Testis (tissue), 3 donors: ENCODE results near the gene FGFR2. TPM values are rescaled to one million over a fixed set of nuclear protein-coding genes. Genes with fewer than 3 reads are reported as not detected.

Experiments
- DNase-seq: peaks from one replicate; pipeline ENCODE4 v3.0.0-alpha.2; 2019
- H3K27ac ChIP-seq, 2 donors: fragments of 200-600 bp; sonication (generic); one replicate each; pipeline ENCODE4 v1.5.1; 2019
- H3K27me3 ChIP-seq: fragments of 200-600 bp; sonication (generic); one replicate; pipeline ENCODE4 v1.5.1; 2019
- H3K36me3 ChIP-seq: fragments of 200-600 bp; sonication (generic); one replicate; pipeline ENCODE4 v1.5.1; 2017; ENCODE audit warnings: low read depth; ENCODE audit errors: missing control alignments
- H3K4me1 ChIP-seq: fragments of 200-600 bp; sonication (generic); one replicate; pipeline ENCODE4 v1.5.1; 2019
- H3K4me3 ChIP-seq, 2 donors: fragments of 200-600 bp; sonication (generic); one replicate each; pipeline ENCODE4 v1.5.1; 2017 to 2019
- H3K9me3 ChIP-seq: fragments of 200-600 bp; sonication (generic); one replicate; pipeline ENCODE4 v1.5.1; 2017
- CTCF ChIP-seq, 3 experiments: fragments of 450-650 bp in 2 of 3; fragments of 200-600 bp in 1 of 3; sonication (generic) in 1 of 3; IDR thresholded peaks; one replicate each; pipeline ENCODE4 v1.5.1; 2016 to 2019; ENCODE audit warnings: antibody characterized with exemption in 3 of 3, mild to moderate bottlenecking in 2 of 3, moderate library complexity in 1 of 3
- POLR2A ChIP-seq: fragments of 450-650 bp; IDR thresholded peaks from one replicate; pipeline ENCODE4 v1.6.1; 2017; ENCODE audit warnings: antibody characterized with exemption, mild to moderate bottlenecking, moderate library complexity
- WGBS, 2 donors: methylation state at CpG; one replicate each; pipeline ENCODE4 v1.1.5; 2018; 5-methylcytosine and 5-hydroxymethylcytosine counted together
- intact Hi-C: fragments of 100-400 bp; cut with DNase I; formaldehyde crosslinking; loops from one replicate; pipeline ENCODE4 v1.15.1; 2023; ENCODE audit warnings: low total_unique reads
- polyA plus RNA-seq: library from polyadenylated mRNA; stranded (reverse); fragments of 350-450 nt; fragmentation: Illumina TruSeq; extraction: RNeasy Lipid Tissue Mini Kit (QIAGEN cat#74804); gene quantifications from one replicate; pipeline ENCODE4 v1.2.3, GENCODE V29; 2014; ENCODE audit warnings: low read depth, low replicate concordance; ENCODE audit not compliant: insufficient read depth
- total RNA-seq, 2 donors: library from RNA; depleted of rRNA; stranded (reverse); fragments of >200 nt; gene quantifications; one replicate each; pipeline ENCODE4 v1.2.3, GENCODE V29; 2016

FGFR2 gene
- total and polyA plus RNA-seq, 3 donors from 2014 or later, result 23.2 to 28.9 (median 23.4) TPM

- peaks cover 3% of the 10 kb centered on the region for H3K4me1 ChIP-seq
- intact Hi-C loops, result no loop called here
- H3K27me3 ChIP-seq, result no peaks in the 10 kb centered on the region
- H3K9me3 ChIP-seq, result no peaks in the 10 kb centered on the region
- no peaks in the 10 kb centered on the region for H3K36me3 ChIP-seq
- no peak overlapping the region for H3K27ac ChIP-seq
- 85 to 93% methylated on average over 8 of the region's 8 CpGs for WGBS, 2 donors
- DNase-seq, result no peak
- no peak for TF ChIP-seq POLR2A
- no peak for TF ChIP-seq CTCF (IDR thresholded peaks at IDR 0.05)
- no peak overlapping the region for H3K4me3 ChIP-seq
Observed at GRCh38 chr10:121484401-121484800, 113.8 kb downstream of the FGFR2 start.

DNA sequence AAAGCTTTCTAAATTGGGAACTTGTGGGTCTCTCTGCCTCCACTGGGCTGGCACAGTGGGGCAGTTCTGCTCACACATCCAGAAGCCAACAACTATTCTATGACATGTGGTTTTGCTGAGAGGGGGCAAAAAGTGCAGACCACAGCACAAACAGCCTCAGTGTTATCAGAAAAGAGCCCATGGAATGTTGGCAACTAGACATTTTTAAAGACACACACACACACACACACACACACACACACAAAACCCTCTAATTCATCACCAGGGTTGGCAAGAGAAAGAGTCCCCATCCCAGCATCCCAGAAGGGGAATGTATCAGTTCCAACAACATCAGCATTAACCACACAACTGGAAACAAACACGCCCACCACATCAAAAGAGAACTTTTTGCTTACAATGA lies 117.1 kb downstream of the FGFR2 start:
- Histone ChIP-seq H3K4me3 (no peak overlapping the region), H3K27me3 (no peaks in the 10 kb centered on the region), H3K9me3 (no peaks in the 10 kb centered on the region), H3K4me1 (peaks cover 3% of the 10 kb centered on the region), H3K36me3 (no peaks in the 10 kb centered on the region), H3K27ac (no peak overlapping the region)
- no peak for DNase-seq
- intact Hi-C loops, result no loop called here
- 54 to 82% methylated on average over 1 of the region's 1 CpG for WGBS, 2 donors
- TF ChIP-seq POLR2A (no peak), CTCF (IDR thresholded peaks at IDR 0.05) (no peak)

GRCh38 chr10:121478556-121478955 lies 119.7 kb downstream of the FGFR2 start:
- Histone ChIP-seq H3K9me3 (no peaks in the 10 kb centered on the region), H3K27ac (no peak overlapping the region), H3K36me3 (no peaks in the 10 kb centered on the region), H3K4me3 (no peak overlapping the region), H3K27me3 (no peaks in the 10 kb centered on the region), H3K4me1 (peaks cover 3% of the 10 kb centered on the region)
- DNase-seq, result no peak
- intact Hi-C loops, result no loop called here
- TF ChIP-seq CTCF (IDR thresholded peaks at IDR 0.05), result no peak
- TF ChIP-seq POLR2A, result no peak
- WGBS, 2 donors, result 84 to 86% methylated on average over 7 of the region's 7 CpGs

GRCh38 chr10:121469797-121470606 lies 128.2 kb downstream of the FGFR2 start:
- Histone ChIP-seq H3K4me1 (no peaks in the 10 kb centered on the region), H3K36me3 (no peaks in the 10 kb centered on the region), H3K27me3 (no peaks in the 10 kb centered on the region), H3K9me3 (no peaks in the 10 kb centered on the region), H3K27ac (no peak overlapping the region), H3K4me3 (no peak overlapping the region)
- no peak for TF ChIP-seq CTCF (IDR thresholded peaks at IDR 0.05)
- TF ChIP-seq POLR2A, result no peak
- DNase-seq, result no peak
- intact Hi-C loops, result no loop called here
- WGBS, 2 donors, result 60 to 79% methylated on average over 19 of the region's 19 CpGs

DNA sequence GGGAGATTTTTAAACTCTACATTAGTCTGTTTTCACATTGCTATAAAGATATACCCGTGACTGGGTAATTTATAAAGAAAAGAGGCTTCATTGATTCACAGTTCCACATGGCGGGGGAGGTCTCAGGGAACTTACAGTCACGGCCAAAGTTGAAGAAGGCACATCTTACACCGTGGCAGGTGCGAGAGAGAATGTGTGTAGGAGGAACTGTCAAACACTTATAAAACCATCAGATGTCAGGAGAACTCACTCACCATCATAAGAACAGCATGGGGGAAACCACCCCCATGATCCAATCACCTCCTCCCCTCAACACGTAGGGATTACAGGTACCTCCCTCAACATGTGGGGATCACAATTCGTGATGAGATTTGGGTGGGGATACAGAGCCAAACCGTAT lies 129.5 kb downstream of the FGFR2 start:
- intact Hi-C loops, result no loop called here

More for the DNA sequence above, 129.5 kb downstream of the FGFR2 start:
- no peaks in the 10 kb centered on the region for H3K36me3 ChIP-seq
- WGBS, 2 donors, result 67 to 71% methylated on average over 8 of the region's 8 CpGs
- H3K4me3 ChIP-seq, result no peak overlapping the region
- no peaks in the 10 kb centered on the region for H3K4me1 ChIP-seq
- H3K27me3 ChIP-seq, result no peaks in the 10 kb centered on the region
- TF ChIP-seq POLR2A (no peak), CTCF (IDR thresholded peaks at IDR 0.05) (no peak)
- H3K9me3 ChIP-seq, result no peaks in the 10 kb centered on the region
- DNase-seq, result no peak
- no peak overlapping the region for H3K27ac ChIP-seq
